ENCODE measurements around the gene KCNQ1.
"Not testable (repeated sequence)": the region's sequence is repeated elsewhere in the genome, so short reads cannot be mapped to it uniquely, and the experiment has no call there.

KCNQ1 gene

DNA sequence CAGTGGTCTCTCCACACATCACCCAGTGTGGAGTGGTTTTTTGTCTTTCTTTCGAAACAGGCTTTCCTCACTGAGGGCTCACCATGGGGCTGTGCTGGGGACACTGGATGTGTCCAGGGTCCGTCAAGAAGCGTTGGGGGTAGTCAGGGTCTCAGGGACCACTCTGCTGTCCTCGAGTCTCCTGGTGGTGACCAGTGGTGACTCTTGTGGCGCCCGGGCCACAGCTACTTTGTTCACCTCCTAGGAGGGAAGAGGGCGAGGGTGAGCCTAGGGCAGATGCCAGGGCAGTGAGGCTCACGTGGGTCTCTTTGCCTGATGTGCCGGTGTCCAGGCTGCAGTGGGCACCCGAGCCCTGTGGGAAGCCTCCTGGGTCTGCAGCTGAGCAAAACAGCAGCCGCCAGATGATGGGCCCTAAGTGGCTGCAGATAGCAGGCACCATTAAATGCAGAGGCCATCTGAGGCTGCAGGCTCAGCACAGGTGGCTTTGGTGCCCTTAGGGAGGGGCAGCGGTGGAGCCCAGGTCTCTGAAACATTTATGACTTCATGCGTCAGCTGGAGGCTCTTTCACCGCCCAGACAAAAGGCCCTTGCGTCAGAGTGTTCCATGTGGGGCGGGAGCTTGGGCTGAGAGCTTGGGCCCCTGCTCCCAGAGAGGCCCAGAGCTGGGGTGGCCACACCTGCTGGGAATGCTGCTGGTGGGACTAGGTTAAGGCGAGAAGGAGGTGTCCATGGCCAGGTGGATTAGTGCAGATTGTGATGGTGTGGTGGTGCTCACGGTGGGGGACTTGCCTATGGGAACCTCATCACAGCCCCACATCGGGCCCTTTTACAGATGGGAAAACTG, 29.5 kb downstream of the KCNQ1 start:
- no peak for DNase-seq (ENCODE audit: low read depth)

DNA sequence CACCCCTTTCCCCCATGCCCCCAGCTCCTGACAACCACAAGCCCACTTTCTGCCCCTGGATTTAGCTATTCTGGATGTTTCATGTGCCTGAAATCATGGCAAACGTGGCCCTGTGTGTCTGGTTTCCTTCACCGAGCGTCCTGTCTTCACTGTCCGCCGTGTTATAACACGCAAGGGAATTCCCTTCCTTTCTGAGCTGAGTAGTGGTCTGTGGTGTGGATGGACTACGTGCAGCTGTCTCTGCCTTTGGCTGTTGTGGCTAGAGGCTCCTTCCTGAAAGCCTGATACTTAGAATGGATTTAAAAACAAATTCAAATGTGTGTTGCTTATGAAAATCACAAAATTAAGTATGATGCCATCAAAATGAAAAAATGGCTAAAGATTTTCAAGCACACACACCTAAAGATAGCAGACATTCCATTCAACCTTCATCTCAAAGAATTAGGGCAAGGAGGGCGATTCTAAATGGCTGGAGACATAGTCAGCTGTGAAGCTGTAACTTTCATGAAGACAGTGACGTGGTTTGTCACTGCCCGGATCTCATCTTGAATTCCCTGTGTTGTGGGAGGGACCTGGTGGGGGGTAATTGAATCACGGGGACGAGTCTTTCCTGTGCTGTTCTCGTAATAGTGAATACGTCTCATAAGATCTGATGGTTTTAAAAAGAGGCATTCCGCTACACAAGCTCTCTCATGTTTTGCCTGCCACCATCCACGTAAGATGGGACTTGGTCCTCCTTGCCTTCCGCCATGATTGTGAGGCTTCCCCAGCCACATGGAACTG, 30.5 kb downstream of the KCNQ1 start:
- DNase-seq (ENCODE audit: low read depth): no peak

DNA sequence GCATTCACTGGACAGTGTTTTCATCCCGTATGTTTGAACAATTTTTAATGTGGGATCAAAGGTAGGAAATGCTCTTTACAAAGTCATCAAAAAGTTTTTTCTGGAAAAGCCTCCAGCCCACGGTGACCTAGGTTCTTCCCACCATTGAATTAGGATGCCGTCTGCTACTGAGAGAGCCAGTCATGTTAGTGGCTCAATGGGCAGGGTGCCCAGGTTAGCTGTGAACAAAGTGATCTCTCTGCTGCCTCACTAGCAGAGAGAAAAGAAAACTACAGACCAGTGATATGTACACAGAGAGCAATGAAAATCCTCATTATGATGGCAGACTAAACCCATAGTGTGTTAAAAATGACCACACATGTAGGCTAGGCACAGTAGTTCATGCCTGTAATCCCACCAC, 32.4 kb downstream of the KCNQ1 start:
- no peak for DNase-seq (ENCODE audit: low read depth)

DNA sequence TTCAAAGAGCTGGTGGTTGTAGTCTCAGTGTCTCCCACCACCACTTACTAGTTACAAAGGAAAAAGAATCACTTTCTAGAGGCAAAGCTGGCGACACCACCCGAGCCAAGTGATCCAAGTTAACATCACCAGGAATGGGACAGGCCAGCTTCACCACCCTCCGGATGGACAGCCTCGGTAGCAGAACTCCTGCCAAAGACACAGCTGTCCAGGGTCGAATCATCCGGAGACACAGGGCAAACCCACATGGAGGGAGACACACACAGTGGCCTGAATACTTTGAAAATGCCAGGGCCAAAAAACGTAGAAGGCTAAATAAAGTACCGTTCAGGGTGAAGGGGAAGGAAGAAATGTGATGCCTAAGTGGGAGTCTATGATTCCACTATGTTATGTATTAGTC, 33.1 kb downstream of the KCNQ1 start:
- DNase-seq (ENCODE audit: low read depth): no peak

- not testable (repeated sequence) for DNase-seq (ENCODE audit: low read depth)
Observed at GRCh38 chr11:2480067-2480873, 35.5 kb downstream of the KCNQ1 start.

DNA sequence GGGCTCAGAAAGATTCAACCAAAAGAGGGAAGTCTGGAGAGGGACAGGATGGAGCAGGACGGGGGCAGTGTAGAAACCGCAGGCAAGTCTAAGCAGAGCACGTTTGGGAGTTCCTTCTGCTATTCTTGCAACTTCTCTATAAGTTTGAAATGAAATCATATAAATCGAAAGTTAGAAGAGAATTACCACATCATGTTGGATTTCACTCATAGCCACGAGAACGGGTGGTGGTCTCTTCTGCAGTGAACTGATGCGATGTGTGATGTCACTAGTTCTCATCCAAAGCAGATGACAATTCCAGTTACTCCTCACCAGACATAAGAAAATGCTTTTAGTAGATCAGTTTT, 36.0 kb downstream of the KCNQ1 start:
- DNase-seq (ENCODE audit: low read depth): no peak

DNA sequence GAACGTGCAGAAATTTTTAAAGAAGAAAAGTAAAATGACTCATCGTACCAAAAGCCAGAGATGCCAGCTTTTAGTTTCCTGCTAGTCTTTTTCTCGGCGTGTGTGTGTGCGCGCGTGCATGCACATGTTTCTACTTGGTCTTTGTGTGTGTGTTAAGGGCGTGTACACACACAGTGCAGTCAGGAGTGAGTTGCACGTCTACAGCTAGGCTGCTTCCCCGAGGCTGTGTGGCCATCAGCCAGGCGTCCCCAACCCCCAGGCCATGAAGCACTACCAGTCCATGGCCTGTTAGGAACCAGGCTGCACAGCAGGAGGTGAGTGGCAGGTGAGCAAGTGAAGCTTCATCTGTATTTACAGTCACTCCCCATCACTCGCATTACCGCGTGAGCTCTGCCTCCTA, 36.4 kb downstream of the KCNQ1 start:
- no peak for DNase-seq (ENCODE audit: low read depth)

GRCh38 chr11:2482204-2482603, 37.4 kb downstream of the KCNQ1 start:
- DNase-seq (ENCODE audit: low read depth): no peak

DNA sequence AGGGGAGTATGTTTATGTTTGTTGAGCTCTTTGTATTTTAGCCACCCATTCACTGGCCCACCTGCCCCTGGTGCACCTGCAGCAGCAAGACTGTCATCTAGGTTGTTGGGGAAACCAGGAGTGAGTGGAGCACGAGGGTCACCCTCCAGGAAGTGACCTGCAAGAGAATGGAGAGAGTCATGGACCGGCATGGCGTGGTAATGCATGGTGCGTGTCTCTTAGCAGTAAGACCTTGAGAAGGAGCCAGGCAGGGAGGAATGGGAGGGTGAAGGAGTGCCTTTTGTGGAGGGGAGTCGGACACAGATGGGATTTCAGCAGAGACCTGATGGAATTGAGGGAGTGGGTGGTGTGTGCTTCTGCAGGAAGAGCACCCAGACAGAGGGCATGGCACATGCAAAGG, 37.9 kb downstream of the KCNQ1 start:
- no peak for DNase-seq (ENCODE audit: low read depth)

DNA sequence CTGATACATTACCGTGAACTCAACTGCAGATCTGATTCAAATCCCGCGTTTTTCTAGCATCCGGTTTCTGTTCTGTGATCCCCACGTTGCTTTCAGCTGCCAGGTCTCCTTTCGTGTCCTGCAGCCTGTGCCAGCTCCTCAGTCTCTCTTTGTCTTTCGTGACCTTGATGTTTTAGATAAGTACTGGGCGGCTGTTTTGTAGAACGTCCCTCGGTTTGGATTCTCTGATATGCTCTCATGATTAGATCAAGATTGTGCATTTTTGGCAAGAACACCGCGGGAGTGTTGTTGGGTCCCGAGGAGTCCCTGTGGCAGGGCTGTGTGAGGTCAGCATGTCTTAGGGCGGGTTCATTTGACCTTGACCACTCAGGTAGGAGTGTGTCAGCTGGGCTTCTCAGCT, 38.6 kb downstream of the KCNQ1 start:
- no peak for DNase-seq (ENCODE audit: low read depth)

GRCh38 chr11:2484576-2485125, 39.8 kb downstream of the KCNQ1 start:
- no peak for DNase-seq (ENCODE audit: low read depth)

DNA sequence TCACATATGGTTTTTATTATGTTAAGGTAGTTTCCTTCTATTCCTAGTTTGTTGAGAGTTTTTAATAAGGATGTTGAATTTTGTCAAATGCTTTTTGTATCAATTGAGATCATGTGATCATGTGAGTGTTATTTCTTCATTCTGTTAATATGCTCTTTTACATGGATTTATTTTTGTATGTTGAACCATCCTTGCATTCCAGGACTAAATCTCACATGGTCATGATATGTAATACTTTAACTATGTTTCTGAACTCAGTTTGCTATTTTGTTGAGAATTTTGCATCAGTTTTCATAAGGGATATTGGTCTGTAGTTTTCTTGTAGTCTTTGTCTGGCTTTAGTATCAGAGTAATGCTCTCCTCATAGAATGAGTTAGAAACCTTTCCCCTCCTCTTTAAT, 43.2 kb downstream of the KCNQ1 start:
- DNase-seq (ENCODE audit: low read depth): no peak

DNA sequence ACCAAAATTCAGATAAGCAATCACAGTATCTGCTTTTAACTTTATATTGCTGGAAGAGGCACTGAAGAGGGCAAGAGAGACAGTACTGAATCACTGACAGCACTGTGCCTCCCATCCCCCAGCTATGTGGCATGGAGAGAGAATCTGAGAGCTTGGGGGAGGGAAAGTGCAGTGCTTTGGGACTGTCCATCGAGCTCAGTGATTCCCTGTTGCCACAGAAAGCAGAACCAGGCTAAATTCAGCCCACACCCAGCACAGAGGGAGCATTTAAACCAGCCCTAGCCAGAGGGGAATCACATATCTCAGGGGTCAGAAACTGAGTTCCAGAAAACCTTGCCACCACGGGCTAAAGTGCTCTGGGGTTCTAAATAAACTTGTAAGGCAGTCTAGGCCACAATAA, 44.3 kb downstream of the KCNQ1 start:
- DNase-seq (ENCODE audit: low read depth): no peak

GRCh38 chr11:2497951-2498350, 53.1 kb downstream of the KCNQ1 start:
- not testable (repeated sequence) for DNase-seq (ENCODE audit: low read depth)

- DNase-seq (ENCODE audit: low read depth): no peak
Observed at GRCh38 chr11:2498750-2499149, 53.9 kb downstream of the KCNQ1 start.

DNA sequence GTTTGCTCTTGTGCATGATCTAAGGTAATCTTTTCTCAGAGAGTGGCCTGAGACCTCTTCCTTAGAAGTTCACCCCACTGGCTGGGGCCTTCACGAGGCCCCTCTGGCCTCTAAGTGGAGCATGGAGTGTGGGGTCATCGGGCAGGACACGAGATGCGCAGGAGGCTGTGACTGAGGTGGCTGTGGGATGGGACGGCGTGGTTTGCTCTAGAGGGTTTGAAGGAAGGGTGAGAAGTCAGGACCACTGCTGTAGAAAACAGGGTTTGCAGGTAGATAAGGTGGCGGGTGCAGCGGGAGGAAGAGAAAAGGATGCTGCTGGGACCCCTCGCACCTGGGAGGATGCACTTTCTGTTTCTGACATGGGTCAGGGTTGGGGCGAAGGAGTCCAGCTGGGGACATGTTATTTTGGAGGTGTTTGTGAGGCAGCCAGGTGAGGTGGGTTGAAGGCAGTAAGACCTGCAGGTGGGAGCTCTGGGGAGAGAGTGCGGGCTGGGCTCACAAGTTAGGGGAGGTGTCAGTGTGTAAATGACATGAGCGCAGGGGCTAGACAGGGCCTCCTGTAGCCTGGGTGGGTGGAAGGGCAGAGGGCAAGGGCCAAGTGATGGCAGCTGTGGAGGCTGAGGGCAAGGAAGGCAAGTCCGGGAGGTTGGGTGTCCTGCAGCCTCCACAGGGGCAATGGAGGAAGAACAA, 62.5 kb downstream of the KCNQ1 start:
- DNase-seq (ENCODE audit: low read depth): no peak

DNA sequence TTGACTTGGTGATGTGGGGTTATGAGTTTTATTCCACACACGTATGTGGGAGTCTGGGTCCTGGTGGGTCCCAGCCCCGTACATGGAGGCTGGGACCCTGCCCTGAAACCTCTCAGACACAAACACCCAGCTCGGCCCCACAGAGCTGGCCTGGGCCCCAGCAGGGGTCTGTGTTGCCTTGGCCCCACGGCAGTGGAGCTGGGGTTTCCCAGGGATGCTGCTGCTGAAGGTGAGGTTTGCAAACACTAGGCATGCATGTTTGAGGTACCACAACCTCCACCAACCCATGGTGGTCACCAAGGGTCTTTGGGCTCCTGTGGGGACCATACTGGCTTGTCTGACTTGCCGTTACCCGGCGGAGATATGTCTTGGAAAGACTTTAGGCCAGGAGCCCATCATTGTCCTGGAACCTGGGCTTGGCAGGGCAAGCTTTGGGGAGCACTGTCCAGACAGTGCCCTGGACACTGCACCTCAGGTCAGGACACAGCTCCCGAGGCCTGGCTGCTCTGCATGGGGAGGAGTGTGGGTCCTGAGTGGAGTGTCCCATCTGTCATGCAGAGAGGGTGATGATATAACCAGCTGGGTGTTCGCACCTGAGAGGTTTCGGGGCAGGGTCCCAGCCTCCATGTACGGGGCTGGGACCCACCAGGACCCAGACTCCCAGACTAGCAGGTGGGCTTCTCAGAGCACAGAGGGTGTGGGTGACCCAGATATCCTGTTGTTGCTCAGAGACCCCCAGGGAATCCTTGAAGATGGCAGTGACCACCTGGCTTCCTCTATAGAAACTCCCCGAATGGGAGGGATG, 63.3 kb downstream of the KCNQ1 start:
- DNase-seq (ENCODE audit: low read depth): no peak

DNA sequence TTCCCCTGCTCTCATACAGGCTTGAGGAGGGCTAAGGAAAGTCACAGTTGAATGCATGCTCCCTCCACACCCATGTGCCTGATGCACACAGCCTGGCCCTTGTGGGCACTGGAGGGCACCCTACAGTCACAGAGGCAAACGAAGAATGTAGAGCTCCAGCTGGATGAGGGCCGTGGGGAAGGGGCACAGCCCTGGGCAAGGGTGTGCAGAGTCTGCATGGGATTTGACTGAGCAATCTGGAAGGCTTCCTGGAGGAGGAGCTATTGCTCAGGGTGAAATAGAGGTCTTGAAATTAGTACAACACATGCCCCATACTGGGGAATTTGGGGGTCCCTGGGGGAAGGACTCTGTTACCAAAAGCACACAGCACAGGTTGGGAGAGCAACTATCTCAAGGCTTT, 64.0 kb downstream of the KCNQ1 start:
- DNase-seq (ENCODE audit: low read depth): no peak

DNA sequence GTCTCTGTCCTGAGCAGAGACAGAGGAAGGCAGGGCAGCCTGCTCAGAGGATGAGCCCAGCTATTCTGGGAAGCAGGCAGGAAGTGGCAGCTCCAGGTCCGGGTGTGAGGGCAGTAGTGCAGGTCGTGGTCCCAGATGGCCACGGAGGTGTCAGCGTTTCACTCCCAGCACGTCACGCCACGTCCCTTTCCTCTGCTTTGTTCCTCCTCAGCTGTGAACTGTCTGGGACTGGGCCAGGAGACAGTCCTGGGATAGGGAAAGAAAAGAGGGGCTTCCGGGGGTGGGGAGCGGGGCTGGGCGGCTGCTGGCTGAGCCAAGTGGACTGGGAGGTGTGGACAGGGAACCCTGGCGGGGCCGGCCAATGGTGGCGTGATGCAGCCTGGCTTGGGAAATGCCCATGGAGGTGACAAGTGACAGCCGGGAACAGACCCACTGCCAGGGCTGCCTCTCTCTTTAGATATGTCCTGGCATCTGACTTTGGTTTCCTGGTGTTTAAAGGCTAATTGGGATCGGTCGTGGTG, 64.7 kb downstream of the KCNQ1 start:
- no peak for DNase-seq (ENCODE audit: low read depth)

- DNase-seq (ENCODE audit: low read depth): no peak
Observed at GRCh38 chr11:2510626-2511402, 66.0 kb downstream of the KCNQ1 start.
